K562 (cell line): ENCODE measurements around the gene USP7. TPM values are rescaled to one million over a fixed set of nuclear protein-coding genes. Genes with fewer than 3 reads are reported as not detected.
A peak's percentile ranks its signal among the peaks of the same experiment; 100 is the strongest.

Experiments used
- ARID3A ChIP-seq: IDR thresholded peaks from 2 replicates; pipeline ENCODE4 v1.6.1; 2012; ENCODE audit warnings: low read depth, low read length, improper control_type of control experiment, borderline replicate concordance
- HMGXB4 ChIP-seq: sonication (generic); formaldehyde crosslinking; IDR thresholded peaks from 2 replicates; pipeline ENCODE4 v1.8.1; 2023; ENCODE audit warnings: mild to moderate bottlenecking, missing genetic modification reagents
- ID3 ChIP-seq, 2 experiments: fragments of 250-450 bp in 1 of 2; fragments of 450-650 bp in 1 of 2; sonication (Bioruptor Pico) in 1 of 2; IDR thresholded peaks; 2 replicates each; pipeline versions ENCODE4 v1.6.1 to v1.8.0; 2016 to 2021; ENCODE audit warnings: mild to moderate bottlenecking in 2 of 2, moderate library complexity in 2 of 2, missing compliant biosample characterization in 1 of 2, missing genetic modification characterization in 1 of 2
- PHF20 ChIP-seq: fragments of 450-650 bp; IDR thresholded peaks from 2 replicates; pipeline ENCODE4 v1.6.1; 2018; ENCODE audit not compliant: partially characterized antibody
- PREB ChIP-seq: sonication (generic); formaldehyde crosslinking; IDR thresholded peaks from 2 replicates; pipeline ENCODE4 v1.8.1; 2023; ENCODE audit warnings: mild to moderate bottlenecking, missing genetic modification reagents
- RBBP5 ChIP-seq: fragments of 200-600 bp; sonication (generic); IDR thresholded peaks from 2 replicates; pipeline ENCODE4 v1.6.1; 2012; ENCODE audit warnings: borderline replicate concordance, mild to moderate bottlenecking, low read length, control low read depth, inconsistent platforms; ENCODE audit not compliant: insufficient read depth, poor library complexity, severe bottlenecking
- SMARCB1 ChIP-seq: IDR thresholded peaks from 2 replicates; pipeline ENCODE4 v1.6.1; 2011; ENCODE audit warnings: improper control_type of control experiment, low read depth; ENCODE audit not compliant: insufficient read length
- ZBTB40 ChIP-seq, 2 experiments: fragments of 450-650 bp in 1 of 2; sonication (generic) in 1 of 2; formaldehyde crosslinking in 1 of 2; IDR thresholded peaks; 2 replicates each; pipeline versions ENCODE4 v1.7.1 to v1.9.0; 2016 to 2022; ENCODE audit warnings: inconsistent platforms in 1 of 2, mild to moderate bottlenecking in 1 of 2, missing genetic modification reagents in 1 of 2
- ZNF140 ChIP-seq: fragments of 250-450 bp; sonication (Bioruptor Pico); IDR thresholded peaks from 2 replicates; pipeline ENCODE4 v1.8.0; 2021; ENCODE audit warnings: moderate library complexity, mild to moderate bottlenecking, inconsistent platforms
- polyA plus RNA-seq, 8 experiments: library from polyadenylated mRNA; depleted of rRNA in 4 of 8; stranded (reverse) in 5 of 8; unstranded in 3 of 8; fragments of >200 nt; fragmentation: Nextera tagmentation in 2 of 8; fragmentation: Illumina TruSeq in 1 of 8; extraction: Ambion mirVana in 2 of 8; extraction: Trizol in 1 of 8; gene quantifications; 2 replicates each; pipeline versions ENCODE4 v1.2.1 to v1.2.3, GENCODE V29; 2011 to 2014; ENCODE audit warnings: inconsistent platforms in 1 of 8, missing spikeins in 1 of 8
- total RNA-seq, 7 experiments: library from RNA; depleted of rRNA in 6 of 7; stranded (reverse); fragments of >200 nt in 6 of 7; fragmentation: Illumina TruSeq in 2 of 7; extraction: Trizol in 2 of 7; gene quantifications; 2 replicates each; pipeline versions ENCODE4 v1.2.1 to v1.2.3, GENCODE V29; 2011 to 2021; ENCODE audit warnings: low replicate concordance in 1 of 7

Gene USP7
- total and polyA plus RNA-seq, 9 of the 15 experiments (the other 6 are each of a cell fraction or from before 2014, with no cell fraction given) = 17.1 to 145 (median 57.9) TPM

GRCh38 chr16:8962393-8963009, 1.2 kb downstream of the USP7 start (continued):
- no peak for TF ChIP-seq ZBTB40 (IDR thresholded peaks at IDR 0.05)
- no peak for TF ChIP-seq ZBTB40 (CRISPR knock-in tag; IDR thresholded peaks at IDR 0.05)
- peak; percentile 13 for TF ChIP-seq PHF20
- no peak for TF ChIP-seq PREB
- no peak for TF ChIP-seq ARID3A
- TF ChIP-seq HMGXB4 = no peak
- no peak for TF ChIP-seq ID3 (CRISPR knock-in tag; IDR thresholded peaks at IDR 0.05)
- no peak for TF ChIP-seq ID3 (tag; IDR thresholded peaks at IDR 0.05)
- peak; percentile 82 for TF ChIP-seq RBBP5
- no peak for TF ChIP-seq ZNF140 (CRISPR knock-in tag)
- no peak for TF ChIP-seq SMARCB1
